GM18502 (cell line): ENCODE data around the gene EYS.

Source experiments
- ATAC-seq: cut with Tn5 transposase; IDR thresholded peaks from one replicate; pipeline ENCODE4 v1.9.1; 2021; ENCODE audit warnings: mild to moderate bottlenecking; ENCODE audit not compliant: unreplicated experiment, poor library complexity

Gene EYS

DNA sequence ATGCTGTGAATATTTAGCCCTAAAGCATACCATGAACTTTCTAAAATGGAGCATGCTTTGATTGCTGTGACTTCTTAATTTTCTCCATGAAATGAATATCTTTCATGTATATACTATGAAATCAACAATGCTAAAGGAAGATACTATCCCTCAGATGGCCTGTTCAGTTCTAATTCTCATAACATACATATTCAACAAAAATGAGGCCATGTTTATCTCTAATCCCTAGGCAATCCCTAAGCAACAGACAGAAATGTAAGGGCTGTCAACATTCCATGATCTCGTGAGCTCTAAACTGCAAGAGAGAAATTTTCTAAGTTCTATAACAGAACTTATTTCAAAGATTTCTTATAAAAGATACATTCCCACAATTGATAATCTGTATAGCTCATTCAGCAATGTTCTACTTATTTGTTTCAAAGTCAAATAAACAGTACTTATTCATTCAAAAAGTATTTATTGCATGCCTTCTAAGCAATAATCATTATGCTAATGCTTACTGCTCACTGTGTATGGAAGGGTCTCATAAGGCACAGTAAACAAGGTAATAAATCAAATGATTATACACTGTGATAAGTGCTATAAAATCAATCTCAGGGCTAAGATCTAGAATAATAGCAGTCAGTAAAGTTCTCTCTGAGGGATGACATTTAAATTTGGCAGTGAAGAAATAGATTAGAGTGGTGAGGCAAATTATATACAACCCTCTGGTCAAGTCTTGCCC lies 1578.6 kb downstream of the EYS start:
- ATAC-seq = no peak

DNA sequence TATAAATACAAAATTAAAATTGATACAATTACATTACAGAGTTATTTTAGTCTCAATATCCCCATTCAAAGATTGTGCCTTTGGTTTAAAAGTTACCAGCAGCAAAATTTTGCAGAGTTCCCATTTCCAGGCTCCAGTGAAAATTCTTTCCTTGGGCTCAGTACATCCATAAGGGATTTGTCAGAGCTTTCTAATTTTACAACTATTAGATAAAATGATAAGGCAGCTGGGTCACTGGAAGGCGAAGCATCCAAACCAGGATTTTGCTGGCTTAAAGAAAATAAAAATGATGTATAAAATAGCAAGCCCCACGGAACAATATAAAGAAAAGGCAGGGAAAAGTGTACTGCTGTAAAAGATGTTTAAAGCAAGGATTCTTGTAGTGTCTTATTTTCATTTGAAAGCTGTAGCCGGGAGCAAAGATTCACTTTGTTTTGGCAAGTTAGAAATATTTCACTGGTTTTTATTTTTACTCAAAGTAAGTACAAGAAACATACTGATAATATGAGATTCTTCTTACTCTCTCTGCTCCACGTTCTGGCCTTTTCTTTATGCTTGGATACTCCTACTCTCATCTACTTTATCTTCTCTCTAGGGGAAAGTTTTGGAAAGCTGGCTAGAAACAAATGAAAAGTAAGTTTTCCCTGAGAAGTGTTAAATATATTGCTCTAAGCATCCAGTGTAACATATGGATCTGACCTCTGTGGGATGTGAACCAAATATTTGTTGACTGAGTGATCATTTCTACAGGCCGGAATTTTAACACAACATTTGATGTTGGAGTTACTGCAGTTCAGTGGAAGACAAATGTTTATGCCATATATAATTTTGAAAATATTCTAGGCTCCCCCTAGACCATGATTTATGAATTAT lies 1583.0 kb downstream of the EYS start:
- no peak for ATAC-seq

DNA sequence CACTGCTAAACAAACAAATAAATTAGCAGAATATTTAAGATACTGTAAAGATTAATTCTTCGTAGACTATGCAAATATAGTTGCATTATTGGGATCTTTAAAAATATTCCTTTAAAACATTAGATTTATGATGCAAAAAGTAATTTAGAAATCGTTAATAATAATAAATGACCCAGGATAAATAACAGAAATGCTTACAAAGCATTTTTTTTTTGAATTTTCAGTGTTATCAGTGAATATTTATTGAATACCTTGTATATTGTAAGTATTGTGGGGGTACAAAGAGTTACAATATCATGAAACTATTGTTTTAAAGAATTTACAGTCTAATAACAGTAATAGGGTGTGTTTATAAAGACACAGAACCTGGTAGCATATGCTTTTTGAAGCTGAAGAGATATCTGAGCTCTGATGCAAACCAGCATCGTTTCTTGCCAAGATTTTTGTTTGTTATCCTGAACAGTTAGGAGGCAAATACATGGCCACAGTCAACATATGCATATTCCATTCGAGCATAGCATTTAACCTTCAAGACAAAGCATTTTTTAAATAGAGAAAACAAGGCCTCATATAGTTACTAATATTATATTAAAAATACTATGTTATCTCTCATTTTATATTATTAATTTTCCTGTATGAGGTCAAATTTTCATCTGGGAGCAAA lies 1584.2 kb downstream of the EYS start:
- ATAC-seq = no peak

DNA sequence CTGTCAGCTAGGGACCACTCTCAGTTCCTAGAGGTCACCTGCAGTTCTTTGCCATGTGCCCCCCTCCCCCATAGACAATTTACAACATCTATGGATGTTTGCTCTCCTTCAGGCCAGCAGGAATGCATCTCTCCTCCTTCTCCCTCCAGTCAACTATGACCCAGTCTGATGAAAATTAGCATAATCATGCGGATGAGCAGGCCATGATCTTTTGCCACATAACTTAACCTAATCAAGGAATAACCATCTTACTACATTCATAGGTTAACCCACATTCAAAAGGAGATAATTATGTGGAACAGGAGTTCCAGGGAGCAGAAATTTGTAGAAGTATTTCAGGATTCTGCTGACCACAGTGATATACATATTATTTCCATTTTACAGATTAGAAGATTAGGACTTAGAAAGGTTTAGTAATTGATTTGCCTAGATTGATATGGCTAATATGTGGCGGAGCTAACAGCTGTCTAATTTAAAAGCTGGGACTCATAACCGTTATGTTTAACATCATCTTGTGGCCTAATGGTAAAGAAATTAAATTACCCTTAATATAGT lies 1585.9 kb downstream of the EYS start:
- no peak for ATAC-seq

DNA sequence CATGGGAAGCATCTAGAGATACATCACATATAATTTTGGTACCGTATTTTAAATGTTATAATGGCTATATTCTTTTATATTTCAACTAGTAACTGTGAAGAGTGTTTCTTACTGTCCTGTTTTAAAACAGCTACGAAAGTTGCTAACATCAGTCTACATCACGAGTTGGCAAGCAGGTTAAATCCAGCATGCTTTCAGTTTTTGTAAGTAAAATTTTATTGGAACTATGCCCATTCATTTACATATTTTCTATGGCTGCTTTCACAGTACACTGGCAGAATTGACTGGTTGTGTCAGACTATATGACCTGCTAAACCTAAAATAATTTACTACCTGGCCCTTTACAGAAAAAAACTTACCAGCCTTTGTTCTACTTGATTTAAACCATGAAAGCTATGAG lies 1593.3 kb downstream of the EYS start:
- ATAC-seq = no peak

DNA sequence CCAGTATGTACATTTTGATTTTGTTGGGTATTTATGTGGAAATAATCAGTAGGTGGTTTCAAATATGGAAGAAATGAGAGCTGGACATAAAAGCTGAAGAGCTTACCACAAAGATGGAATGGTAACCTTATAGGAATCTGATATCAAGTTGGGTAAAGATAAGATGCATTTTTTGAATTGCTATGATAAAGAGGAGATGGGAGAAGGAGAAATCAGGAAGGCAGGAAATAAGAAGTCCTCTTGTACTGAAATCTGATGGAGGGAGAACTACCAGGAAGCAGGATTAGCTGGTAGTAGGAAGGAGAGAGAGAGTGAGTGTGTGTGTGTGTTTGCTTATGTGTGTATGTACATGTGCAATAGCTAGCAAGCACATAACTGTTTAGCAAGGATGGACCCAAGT lies 1603.0 kb downstream of the EYS start:
- no peak for ATAC-seq

DNA sequence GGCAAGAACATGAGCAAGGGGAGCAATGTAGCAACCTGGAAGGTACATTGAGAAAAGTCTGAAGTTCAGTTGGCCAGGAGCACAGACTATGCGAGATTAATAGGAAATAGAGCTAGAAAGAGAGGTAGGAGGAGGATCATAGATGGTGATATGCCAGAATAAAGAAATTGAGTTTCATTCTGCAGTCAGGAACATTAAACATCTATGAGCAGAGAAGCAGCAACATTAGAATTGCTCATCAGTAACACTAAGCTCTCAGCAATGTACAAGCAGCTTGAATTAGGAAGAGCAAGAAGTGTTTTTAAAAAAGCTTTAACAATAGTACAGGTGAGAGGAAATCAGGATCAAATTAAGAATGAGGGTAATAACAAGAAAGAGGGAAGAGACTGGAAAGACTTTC lies 1603.5 kb downstream of the EYS start:
- ATAC-seq = no peak

DNA sequence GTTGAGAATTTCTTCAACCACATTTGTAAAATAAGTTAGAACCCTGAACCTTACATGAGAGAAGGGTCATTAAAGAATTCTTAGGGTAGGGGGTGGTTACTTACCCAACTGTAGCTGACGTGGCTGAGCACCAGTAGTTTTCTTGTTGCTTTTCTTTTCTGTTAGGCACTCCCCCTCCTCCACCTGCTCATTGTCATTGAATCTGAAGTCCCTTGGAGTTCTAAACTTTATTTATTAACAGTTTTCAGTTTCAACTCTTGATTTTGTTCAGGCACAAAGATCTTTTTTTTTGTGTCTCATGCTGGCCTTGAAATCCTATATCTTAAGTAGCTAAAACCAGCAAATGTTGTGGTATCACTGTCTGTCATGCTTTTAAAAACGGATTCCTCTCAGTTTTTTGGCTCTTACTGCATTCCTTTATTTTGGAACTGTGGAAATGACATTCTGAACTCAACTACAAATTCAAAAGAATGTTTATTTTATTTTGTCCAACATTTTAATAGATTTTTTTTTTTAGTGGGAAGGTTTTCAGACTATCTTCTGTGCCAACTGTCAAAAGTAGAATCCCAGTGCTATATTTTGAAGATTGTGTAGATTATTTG lies 1606.2 kb downstream of the EYS start:
- no peak for ATAC-seq

DNA sequence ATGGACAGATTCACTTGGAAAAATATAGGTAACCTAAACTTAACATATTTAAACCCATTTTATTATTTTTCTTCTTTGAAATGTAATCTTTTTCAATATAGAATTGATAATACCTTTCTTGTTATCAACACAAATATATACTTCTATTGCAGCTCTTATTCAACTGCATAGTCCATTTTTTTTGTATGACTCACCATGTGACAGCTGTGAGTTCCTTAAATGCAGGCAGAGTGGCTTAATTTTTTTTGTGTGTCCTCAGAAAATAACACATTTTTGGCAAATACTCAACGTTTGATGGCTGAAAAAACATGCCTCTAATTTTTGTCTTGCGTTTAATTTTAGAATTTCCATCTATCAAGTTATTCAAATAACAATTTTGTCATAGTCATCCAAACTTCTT lies 1616.7 kb downstream of the EYS start:
- no peak for ATAC-seq

DNA sequence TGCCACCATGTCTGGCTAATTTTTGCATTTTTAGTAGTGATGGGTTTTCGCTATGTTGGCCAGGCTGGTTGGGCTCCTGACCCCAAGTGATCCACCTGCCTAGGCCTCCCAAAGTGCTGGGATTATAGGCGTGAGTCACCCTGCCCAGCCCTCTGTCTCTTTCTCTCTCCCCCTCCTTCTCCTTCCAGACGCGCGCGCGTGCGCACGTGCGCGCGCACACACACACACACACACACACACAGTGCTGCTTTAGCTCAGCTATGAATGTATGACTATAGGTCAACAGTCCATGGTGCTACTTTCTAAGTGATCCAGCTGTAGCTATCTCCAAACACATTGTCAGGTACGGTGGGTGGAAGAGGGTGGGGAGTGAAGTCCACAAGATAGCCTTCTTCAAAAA lies 1621.9 kb downstream of the EYS start:
- ATAC-seq = no peak

DNA sequence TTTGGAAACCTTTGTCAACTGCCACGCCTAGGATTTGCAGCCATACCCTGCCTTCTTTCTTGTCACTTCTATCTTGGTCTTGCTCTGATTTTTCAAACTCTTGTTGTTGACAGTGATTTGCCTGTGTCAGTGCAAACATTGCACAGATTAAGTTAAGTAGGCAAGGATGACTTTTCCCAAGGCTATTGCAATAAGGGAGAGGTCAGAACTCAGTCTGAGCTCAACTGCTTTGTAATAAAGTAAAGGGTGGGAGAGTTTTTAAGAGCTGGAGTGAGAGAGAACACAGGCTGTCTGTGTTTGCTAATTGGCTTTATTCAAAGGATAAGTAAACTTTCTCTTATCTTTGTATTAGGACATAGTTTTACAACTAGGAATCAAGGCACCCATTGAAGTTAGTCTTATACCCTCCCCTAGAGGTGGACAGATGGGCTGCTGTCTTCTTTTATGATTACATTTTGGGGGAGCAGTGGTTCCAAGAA lies 1622.8 kb downstream of the EYS start:
- no peak for ATAC-seq

DNA sequence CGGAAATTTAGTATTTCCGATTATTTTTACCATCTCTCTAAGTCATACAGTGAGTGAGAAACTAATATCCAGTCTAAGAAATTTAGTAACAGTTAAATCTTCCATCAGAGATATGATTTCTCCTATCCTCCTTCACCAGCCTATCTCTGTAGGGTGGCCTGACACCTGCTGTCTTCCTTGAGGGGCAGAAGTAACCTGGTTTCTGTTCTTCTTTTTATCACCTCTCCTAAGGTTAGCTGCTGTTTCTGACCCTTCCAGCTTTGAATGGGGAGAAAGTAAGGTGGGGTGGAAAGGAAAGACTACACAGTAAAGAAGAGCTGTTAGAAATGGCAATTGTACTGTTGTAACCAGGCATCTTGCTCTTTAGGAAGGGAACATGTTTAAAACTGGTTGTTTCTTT lies 1623.8 kb downstream of the EYS start:
- no peak for ATAC-seq

DNA sequence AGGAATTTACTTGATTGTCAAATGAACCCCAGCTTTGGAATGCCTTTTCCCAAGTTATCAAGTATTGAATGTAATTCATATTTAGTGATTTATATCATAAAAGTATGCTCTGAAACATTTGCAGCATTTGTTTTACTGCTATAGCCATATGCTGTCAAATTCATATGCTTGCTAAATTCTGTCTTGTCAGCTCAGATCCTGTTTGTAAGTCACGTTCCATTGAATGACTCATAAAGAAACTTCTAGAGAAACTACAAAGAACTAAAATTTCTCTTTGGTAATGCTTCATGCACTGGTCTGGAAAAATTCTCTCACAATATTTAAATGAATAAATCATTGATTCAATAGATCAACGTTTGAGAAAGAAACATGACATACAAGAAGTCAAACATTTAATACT lies 1625.6 kb downstream of the EYS start:
- no peak for ATAC-seq

DNA sequence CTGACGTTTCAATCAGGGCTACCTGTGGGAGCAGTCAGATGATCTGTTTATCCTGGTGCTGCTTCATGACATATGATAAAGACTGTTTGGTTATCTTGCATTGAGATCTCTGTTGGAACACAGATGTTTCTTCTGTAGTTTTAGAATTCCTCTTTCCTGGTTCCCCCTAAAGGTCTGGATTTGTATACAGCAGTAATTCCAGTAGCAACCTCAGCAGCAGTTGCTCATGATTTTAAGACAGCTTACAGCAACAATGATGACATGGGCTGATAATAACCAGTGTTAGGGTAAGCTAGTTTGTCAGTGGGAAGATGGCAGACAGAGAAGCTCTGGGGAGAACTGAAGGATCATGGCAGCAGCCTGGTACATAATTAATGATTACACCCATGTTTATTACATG lies 1632.0 kb downstream of the EYS start:
- no peak for ATAC-seq

DNA sequence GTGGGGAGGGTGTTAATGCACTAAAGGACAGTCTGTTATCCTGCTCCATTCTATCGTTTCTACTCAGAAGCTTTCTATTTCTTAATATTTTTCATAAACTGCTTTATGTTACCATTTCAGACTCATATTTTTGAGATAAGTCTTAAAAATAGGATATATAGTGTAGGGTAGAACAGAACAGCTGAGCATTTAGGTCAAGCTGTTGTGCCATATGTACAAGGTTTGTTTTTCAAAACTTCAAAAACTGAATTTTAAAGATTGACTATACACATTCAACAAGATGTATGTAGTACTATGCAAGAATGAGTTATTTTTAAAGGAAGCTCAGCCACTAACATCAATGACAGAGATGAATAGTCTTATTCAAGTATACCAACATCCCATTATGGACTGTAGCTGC lies 1634.3 kb downstream of the EYS start:
- ATAC-seq = no peak

DNA sequence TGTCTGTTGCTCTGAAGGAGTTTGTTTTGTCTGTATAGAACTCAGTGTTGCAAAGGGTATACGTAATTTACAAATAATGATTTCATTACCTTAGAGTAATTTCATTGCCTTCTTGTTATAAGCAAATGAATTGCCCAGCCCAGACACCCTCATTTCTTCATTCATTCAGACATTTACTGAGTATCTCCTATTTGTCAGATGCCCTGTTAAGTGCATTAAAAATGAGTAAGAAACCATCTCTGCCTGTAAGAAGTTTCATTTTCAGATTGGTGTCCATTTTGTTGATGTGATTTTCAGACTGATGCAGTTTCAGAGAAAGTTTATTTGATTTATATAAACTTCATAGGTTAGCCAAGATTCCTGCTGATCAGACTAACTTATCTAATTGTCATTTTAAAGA lies 1642.1 kb downstream of the EYS start:
- ATAC-seq = no peak

DNA sequence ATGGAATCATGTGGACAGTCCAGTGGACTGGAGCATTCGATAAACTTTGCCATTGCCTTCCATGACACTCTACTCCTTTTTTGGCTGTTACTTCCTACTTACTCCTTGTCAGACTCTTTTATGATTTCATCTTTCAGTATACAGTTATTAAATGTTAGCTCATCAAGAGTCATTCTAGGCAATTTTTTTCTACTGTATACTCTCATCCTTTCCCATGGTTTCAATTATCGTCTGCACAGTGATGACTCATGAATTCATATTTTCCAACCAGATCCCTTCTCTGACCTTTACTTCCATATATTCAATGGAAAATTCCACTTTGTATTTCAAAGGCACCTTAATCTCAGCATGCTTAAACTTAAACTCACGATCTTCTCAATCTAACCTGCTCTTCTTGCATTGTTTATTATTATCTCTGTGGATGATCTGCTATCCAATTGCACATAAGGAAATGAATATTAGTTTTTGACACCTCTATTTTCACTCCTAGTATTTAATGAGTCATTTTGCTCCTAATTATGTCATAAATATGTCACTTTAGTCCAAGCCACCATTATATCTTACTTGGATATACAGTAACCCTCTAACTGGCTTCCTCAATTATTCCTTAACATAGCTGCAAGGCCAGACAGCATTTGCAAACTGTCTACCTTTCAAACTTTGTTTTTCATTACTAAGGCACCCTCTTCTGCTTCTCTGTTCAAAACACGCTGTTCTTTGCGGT lies 1643.9 kb downstream of the EYS start:
- no peak for ATAC-seq

DNA sequence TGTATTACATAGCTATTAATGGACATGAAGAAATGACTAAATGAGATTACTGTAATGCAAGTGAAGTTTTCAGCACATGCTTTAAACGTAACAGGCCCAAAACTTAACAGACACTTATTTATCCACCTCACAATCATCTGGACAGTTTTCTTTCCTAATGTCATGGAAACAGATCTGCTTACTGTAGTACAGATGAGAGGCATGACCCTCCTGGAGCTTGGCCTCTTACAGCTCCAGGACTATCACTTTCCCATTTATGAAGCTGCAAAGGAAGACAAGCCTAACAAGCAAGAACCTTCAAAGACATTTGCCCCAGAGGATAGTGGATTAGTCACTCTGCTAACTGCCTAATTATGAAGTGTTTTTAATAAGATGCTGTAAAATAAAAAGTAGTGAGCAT lies 1652.2 kb downstream of the EYS start:
- ATAC-seq = no peak

DNA sequence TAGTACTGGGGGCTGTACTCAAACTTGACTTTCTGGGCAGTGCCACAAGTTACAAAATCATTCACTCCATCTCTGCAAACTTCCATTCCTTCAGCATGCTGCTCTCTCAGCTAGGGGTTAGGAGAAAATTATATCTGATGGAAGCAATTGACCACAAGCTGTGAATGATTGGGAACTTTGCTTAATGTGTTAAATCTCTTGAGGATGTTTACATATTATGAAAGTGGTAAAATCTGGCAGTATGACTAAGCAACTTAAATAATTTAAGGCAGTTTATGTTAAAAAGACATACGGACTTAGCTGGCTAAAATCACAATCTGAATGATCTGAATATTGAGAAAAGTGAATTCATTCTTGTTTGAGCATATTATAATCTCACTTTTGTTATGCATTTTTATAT lies 1656.4 kb downstream of the EYS start:
- ATAC-seq = no peak

DNA sequence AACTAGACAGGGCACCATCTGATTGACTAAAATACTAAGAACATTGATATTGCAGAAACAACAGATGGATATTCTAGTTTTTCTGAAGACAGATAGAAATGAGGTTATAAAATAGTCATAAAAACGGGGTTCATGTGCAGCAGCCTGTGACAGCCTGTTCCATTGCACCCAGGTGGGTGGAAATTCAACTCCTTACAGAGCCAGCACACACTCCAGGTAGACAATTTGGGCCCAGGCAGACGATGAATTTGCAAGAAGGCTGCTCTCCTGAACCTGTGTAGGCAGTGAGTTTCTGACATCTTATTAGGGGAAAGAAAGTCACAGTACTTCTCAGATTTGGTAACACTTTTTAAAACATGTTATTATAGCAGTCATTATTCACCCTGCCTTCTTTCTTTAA lies 1657.3 kb downstream of the EYS start:
- ATAC-seq = no peak
